ENCODE data around the gene POLA1. TPM values are rescaled to one million over a fixed set of nuclear protein-coding genes. Genes with fewer than 3 reads are reported as not detected.
"Not testable (repeated sequence)": the region's sequence is repeated elsewhere in the genome, so short reads cannot be mapped to it uniquely, and the experiment has no call there.

Gene POLA1
- total RNA-seq, 1 donor: 7.8 TPM

DNA sequence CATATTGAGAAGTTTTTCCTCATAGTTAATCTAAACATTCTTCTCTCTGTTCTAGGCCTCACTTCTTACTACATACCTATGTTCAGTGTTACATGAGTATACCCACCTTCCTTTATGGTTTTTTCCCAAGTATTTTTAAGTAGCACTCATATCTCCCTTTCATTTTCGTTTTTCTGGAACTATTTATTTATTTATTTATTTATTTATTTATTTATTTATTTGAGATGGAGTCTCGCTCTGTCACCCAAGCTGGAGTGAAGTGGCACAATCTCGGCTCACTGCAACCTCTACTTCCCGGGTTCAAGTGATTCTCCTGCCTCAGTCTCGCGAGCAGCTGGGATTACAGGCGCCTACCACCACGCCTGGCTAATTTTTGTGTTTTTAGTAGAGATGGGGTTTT lies 170.1 kb downstream of the POLA1 start:
- H3K27me3 ChIP-seq (ENCODE audit: insufficient read depth, low read length); H3K4me3 ChIP-seq (ENCODE audit: low read length); H3K4me1 ChIP-seq (ENCODE audit: insufficient read depth, low read length); H3K9me3 ChIP-seq (ENCODE audit: low read depth, low read length): not testable (repeated sequence)

DNA sequence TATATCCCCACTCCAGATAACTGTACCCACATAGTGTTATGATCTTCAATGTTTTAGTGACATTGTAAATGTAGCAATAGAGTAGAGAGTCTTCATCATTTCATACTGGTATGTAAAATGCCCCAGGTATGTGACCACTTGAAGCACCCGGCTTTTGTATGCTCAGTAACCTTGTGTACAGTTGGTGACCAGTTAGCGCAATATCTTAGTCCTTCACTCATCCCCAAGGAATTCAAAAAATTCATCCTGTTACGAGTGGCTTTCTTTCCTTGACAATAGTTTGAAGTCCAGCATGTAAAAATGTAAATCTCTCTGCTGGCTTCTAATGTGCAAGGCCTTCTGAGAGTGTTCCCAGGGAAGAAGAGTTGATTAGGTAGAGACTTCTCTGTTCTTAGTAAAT lies 176.4 kb downstream of the POLA1 start:
- no peaks in the 10 kb centered on the region for H3K9me3 ChIP-seq (ENCODE audit: low read depth, low read length)

DNA sequence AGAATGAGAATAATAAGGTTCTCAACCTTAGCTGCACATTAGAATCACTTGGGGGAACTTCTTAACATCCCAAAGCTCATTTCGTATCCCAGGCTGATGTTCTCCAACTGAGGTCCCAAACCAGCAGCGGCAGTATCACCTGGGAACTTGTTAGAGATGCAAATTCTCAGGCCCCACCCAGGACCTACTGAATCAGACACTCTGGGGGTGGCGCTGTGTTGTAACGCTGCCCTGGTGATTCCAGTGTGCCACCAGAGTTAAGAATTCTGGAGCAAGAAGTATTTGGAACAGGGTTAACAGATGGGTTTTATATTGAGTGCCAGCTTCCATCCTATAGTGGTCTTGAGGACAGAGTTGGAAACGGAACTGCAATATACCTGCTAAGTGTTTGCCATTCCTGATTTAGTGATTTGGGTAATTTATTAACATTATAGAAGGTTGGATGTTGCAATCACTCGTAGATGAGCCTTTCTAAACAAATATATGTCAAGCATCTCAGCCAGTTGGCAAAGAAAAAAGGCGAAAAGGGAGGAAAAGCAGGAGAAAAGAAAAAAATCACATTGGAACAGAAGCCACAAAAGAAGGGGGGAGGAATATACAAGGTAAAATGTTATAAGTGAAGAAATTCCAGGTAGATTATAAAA lies 181.0 kb downstream of the POLA1 start:
- no peak overlapping the region for H3K4me3 ChIP-seq (ENCODE audit: low read length)
- no peaks in the 10 kb centered on the region for H3K9me3 ChIP-seq (ENCODE audit: low read depth, low read length)
- no peaks in the 10 kb centered on the region for H3K4me1 ChIP-seq (ENCODE audit: insufficient read depth, low read length)
- H3K27me3 ChIP-seq (ENCODE audit: insufficient read depth, low read length): no peaks in the 10 kb centered on the region

More for the DNA sequence above, 176.4 kb downstream of the POLA1 start:
- no peaks in the 10 kb centered on the region for H3K27me3 ChIP-seq (ENCODE audit: insufficient read depth, low read length)
- no peak overlapping the region for H3K4me3 ChIP-seq (ENCODE audit: low read length)
- H3K4me1 ChIP-seq (ENCODE audit: insufficient read depth, low read length): no peaks in the 10 kb centered on the region

DNA sequence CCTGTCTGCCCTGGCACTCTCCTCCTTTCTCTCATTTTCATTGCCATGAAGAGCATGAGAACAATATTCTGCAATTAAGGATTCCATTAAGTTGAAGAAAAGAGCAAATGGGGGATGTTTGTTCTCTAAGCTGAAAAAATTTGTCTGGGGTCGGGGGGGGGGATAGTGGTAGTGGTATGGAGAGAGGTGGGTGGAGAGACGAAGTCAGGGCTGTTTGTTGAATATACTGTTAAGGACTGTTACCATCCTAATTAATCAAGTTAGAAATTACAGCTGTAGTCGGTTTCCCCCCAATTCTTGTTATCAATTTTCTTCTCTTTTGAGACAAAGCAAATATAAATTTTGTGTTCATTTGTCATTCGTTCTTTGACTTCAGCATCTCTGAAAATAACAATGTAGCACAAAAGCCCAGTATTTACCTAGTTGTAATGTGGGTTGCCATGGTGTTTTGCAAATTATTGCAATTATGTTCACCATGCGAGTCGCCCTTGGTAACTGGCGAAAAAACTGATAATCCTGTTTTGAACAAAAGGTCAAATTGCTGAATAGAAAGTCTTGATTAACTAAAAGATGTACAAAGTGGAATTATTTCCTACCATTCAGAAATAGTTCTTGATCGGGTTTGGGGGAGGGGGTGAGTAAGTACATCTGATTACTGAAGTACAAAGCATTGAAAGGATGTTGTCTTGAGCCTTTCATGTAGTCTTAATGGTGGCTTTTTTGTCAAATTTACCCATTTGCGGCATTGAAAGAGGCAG lies 183.0 kb downstream of the POLA1 start:
- H3K4me3 ChIP-seq (ENCODE audit: low read length): no peak overlapping the region
- H3K27me3 ChIP-seq (ENCODE audit: insufficient read depth, low read length): no peaks in the 10 kb centered on the region
- no peaks in the 10 kb centered on the region for H3K9me3 ChIP-seq (ENCODE audit: low read depth, low read length)
- H3K4me1 ChIP-seq (ENCODE audit: insufficient read depth, low read length): no peaks in the 10 kb centered on the region

DNA sequence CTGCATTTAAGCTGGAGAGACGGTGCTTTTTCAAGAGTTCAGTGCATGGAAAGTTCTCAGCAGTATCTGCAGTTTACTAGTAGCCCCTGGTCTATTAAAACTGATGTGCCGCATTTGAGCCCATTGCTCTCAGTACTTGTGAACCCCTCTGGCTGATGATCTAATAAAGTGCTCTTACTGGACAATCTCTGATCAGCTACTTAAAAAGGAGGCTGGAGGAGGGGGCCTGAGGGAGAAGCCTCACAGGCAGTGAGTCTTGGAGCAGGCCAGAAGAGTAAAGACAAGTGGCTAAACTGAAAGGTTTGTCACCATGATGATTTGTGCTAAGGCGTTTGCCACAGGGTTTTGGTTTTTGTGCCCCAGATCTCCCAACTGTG lies 183.6 kb downstream of the POLA1 start:
- H3K4me3 ChIP-seq (ENCODE audit: low read length): no peak overlapping the region
- H3K27me3 ChIP-seq (ENCODE audit: insufficient read depth, low read length): no peaks in the 10 kb centered on the region
- no peaks in the 10 kb centered on the region for H3K4me1 ChIP-seq (ENCODE audit: insufficient read depth, low read length)
- no peaks in the 10 kb centered on the region for H3K9me3 ChIP-seq (ENCODE audit: low read depth, low read length)

DNA sequence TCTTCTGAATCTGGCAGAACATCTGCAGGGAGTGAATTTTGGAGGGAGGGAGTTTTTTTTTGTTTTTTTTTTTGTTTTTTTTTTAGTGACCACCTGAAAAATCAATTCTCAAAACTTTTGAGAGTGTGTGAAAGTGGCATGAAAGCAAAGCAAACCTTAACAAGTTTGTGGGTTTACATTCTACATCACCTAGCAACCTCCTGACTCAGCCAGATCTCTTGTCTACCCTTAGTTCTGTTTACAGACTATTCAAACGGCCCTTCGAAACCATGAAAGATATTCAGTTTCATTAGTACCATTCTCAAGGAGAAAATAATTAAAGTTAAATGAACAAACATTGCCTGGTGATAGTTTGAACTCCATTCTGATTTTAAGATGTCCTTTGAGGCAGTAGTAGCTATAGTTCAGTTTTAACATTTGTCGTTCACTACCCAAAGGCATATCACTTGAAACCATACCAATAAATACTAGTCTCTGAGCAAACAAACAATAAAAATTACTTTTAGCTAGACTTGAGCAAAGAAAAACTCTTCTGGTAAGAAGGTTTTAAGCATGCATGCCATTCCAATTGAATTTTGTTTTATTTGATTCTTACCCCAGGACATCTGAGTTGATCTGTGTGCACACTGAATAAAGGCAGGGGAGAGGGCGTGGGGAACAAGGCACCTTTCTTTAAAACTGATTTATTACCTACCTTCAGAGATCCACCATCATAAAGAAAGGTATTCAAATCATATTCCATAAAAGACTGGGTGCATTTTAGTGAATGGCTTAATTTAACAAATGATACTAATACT lies 184.3 kb downstream of the POLA1 start:
- Histone ChIP-seq H3K9me3 (ENCODE audit: low read depth, low read length) (no peaks in the 10 kb centered on the region), H3K27me3 (ENCODE audit: insufficient read depth, low read length) (no peaks in the 10 kb centered on the region), H3K4me3 (ENCODE audit: low read length) (no peak overlapping the region), H3K4me1 (ENCODE audit: insufficient read depth, low read length) (no peaks in the 10 kb centered on the region)

DNA sequence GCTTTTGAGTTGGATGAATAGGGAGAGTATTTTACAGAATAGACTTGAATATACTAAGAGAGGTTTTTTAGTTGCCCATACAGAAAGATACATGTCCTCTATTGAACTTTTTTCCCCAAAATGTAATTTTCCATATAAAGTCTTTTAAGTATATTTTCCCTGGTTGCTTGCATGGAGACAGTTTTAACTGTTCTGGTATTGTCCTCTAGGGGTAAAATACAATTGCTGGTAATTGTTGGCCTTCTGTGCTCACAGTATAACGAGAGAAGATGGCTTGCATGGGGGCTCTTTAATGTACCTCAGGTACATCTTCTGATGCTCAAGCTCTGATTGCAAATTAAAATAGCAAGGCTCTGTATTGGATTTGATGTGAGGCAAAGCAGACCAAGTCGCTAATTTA lies 186.0 kb downstream of the POLA1 start:
- no peaks in the 10 kb centered on the region for H3K9me3 ChIP-seq (ENCODE audit: low read depth, low read length)
- H3K27me3 ChIP-seq (ENCODE audit: insufficient read depth, low read length): no peaks in the 10 kb centered on the region
- H3K4me3 ChIP-seq (ENCODE audit: low read length): no peak overlapping the region
- H3K4me1 ChIP-seq (ENCODE audit: insufficient read depth, low read length): no peaks in the 10 kb centered on the region

DNA sequence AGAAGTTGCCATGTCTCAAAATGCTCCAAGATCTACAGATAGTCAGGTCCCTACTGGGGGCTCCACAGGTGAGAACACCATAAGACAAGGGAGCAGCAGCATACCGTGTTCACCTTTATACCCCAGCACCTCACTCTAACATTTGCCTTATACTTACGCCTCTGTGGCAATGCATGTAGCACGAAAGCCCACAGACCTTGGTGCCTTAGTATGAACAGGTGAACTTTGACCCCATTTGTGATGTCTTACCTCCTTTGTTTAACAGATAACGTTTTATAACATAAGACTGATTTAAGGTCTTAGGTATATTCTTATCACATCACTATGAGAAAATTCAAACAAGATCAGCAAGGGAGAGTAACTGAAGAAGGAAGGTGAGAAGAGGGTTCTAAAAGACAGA lies 193.2 kb downstream of the POLA1 start:
- no peaks in the 10 kb centered on the region for H3K27me3 ChIP-seq (ENCODE audit: insufficient read depth, low read length)
- H3K4me1 ChIP-seq (ENCODE audit: insufficient read depth, low read length): no peaks in the 10 kb centered on the region
- H3K9me3 ChIP-seq (ENCODE audit: low read depth, low read length): no peaks in the 10 kb centered on the region
- H3K4me3 ChIP-seq (ENCODE audit: low read length): no peak overlapping the region

DNA sequence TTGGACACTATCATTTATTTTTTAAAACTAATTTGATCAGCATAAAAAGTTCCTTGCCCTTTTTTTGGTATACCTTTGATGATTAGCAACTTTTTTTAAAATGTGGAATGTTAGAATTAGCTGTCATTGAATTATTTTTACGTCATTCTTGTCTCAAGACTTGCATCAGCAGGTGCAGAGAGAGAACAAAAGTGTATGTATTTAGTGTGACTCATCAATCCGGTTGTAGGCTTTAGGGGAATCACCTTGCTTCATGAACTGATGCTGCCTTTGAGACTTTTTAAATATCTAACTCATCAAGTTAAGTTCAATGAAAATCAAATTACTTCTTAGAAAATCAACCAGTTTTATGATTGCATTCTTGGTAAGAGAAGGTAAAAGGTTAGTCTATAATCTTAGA lies 197.0 kb downstream of the POLA1 start:
- H3K4me3 ChIP-seq (ENCODE audit: low read length): no peak overlapping the region
- H3K4me1 ChIP-seq (ENCODE audit: insufficient read depth, low read length): no peaks in the 10 kb centered on the region
- H3K27me3 ChIP-seq (ENCODE audit: insufficient read depth, low read length): no peaks in the 10 kb centered on the region
- no peaks in the 10 kb centered on the region for H3K9me3 ChIP-seq (ENCODE audit: low read depth, low read length)

DNA sequence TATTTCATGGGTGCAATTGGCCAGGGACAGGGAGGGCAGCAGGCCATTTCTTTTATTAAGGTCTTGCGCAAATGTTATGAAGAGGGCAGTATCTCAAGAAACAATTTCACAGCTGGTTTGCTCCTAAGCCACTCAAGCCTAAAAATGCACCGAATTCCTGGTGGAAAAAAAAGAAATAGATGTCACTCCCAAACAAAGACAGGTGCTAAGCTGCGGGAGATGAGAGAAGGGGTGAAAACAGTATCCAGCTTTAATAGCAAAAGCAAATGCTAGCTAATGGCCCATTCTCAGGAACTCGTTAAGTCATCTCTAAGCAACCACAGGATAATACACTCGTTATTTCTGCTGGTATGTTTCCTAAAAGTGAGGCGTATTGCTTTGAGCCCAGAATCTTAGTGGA lies 205.7 kb downstream of the POLA1 start:
- Histone ChIP-seq H3K4me1 (ENCODE audit: insufficient read depth, low read length) (no peaks in the 10 kb centered on the region), H3K27me3 (ENCODE audit: insufficient read depth, low read length) (no peaks in the 10 kb centered on the region)

DNA sequence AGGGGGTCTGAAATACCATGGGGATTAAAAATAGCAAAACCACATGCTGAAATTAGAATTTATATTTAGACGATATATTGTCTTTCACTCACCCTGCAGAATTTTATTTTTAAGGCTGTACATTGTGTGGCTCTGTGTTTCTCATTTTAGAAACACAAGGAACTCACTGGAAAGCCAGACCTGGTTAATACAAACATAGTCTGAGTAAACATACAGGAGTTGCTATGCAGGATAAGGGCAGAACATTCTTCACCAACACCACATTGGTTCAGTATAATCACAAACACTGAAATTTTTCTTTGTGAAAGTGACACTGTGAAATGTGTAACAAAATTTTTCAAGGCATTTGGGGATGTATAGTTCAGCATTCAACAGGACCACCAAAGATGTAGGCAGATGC lies 206.5 kb downstream of the POLA1 start:
- H3K4me1 ChIP-seq (ENCODE audit: insufficient read depth, low read length): no peaks in the 10 kb centered on the region
- no peak overlapping the region for H3K4me3 ChIP-seq (ENCODE audit: low read length)
- no peaks in the 10 kb centered on the region for H3K9me3 ChIP-seq (ENCODE audit: low read depth, low read length)
- H3K27me3 ChIP-seq (ENCODE audit: insufficient read depth, low read length): no peaks in the 10 kb centered on the region

More for the DNA sequence above, 205.7 kb downstream of the POLA1 start:
- no peaks in the 10 kb centered on the region for H3K9me3 ChIP-seq (ENCODE audit: low read depth, low read length)
- H3K4me3 ChIP-seq (ENCODE audit: low read length): no peak overlapping the region

DNA sequence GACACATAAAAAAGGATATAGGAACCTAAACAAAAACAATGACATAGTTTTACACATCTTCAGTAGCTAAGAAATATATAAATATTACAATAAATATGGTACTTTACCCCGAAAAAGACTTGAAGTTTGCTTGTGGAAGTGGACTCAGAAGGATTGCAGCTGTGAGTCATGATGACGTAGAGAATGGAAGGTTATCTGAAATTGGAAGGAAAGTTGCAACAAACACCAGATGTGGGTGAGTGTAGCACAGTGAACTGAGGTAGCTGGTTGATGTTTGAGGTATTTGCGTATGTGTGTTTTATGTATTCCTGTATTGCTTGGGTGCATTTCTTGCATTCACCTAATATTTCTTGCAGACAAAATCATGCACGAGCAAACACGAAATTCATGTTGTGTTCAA lies 209.1 kb downstream of the POLA1 start:
- H3K4me3 ChIP-seq (ENCODE audit: low read length): no peak overlapping the region
- no peaks in the 10 kb centered on the region for H3K27me3 ChIP-seq (ENCODE audit: insufficient read depth, low read length)
- H3K4me1 ChIP-seq (ENCODE audit: insufficient read depth, low read length): no peaks in the 10 kb centered on the region

DNA sequence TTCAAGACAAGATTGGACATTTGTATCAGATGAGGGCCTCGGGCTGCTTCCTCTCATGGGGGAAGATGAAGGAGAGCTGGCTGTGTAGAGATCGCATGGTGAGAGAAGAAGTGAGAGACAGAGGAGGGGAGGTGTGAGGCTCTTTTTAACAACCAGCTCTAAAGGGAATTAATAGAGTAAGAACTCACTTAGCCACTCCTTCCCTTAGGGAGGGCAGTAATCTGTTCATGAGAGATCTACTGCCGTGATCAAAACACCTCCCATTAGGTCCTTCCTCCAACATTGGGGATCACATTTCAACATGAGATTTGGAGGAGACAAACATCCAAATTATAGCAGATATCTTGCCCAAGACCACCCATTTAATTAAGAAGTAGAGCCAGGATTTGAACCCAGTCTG lies 225.0 kb downstream of the POLA1 start:
- Histone ChIP-seq H3K4me3 (ENCODE audit: low read length) (no peak overlapping the region), H3K9me3 (ENCODE audit: low read depth, low read length) (no peaks in the 10 kb centered on the region), H3K4me1 (ENCODE audit: insufficient read depth, low read length) (no peaks in the 10 kb centered on the region), H3K27me3 (ENCODE audit: insufficient read depth, low read length) (no peaks in the 10 kb centered on the region)

More for the DNA sequence above, 209.1 kb downstream of the POLA1 start:
- no peaks in the 10 kb centered on the region for H3K9me3 ChIP-seq (ENCODE audit: low read depth, low read length)

DNA sequence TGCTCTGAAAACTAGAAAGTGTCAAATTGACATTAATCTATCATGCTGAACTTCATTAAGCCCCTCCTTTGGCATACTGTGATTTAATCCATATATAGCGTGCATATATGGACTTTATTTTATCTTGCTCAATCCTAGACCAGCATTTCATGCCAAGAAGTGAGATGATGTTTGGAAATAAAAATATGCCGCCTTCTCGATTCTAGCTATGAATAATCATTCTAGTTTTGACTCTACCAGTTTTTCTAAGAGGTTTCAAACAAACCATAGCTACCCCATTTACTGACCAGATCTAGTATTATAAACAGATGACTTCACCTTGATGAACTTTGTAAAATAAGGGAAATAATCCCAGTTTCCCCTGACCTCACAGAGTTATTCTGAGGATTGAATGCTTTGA lies 227.1 kb downstream of the POLA1 start:
- Histone ChIP-seq H3K4me1 (ENCODE audit: insufficient read depth, low read length) (no peaks in the 10 kb centered on the region), H3K27me3 (ENCODE audit: insufficient read depth, low read length) (no peaks in the 10 kb centered on the region), H3K4me3 (ENCODE audit: low read length) (no peak overlapping the region), H3K9me3 (ENCODE audit: low read depth, low read length) (no peaks in the 10 kb centered on the region)

DNA sequence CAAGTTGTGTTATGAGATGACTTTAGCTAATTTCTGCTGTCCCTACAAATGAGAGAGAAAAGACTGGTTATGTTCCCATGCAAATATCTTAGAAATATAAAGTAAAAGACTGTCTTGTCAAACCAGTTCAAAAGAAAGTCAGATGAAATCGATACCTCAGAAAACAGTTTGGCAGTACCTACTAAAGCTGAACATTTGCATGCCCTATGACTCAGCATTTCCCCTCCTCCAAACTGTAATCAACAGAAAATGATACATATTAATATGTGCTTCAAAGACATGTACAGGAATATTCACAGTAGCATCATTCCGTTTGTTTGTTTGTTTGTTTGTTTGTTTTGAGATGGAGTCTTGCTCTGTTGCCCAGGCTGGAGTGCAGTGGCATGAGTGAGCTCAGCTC lies 231.7 kb downstream of the POLA1 start:
- Histone ChIP-seq H3K9me3 (ENCODE audit: low read depth, low read length) (no peaks in the 10 kb centered on the region), H3K27me3 (ENCODE audit: insufficient read depth, low read length) (no peaks in the 10 kb centered on the region), H3K4me1 (ENCODE audit: insufficient read depth, low read length) (no peaks in the 10 kb centered on the region), H3K4me3 (ENCODE audit: low read length) (no peak overlapping the region)

Data from mononuclear cell (primary cell).